GM23338 (cell line): ENCODE data around the gene DYNLRB1. TPM values are rescaled to one million over a fixed set of nuclear protein-coding genes. Genes with fewer than 3 reads are reported as not detected.

ENCODE experiments used
- ATAC-seq: fragments of 200-7000 bp; cut with Tn5 transposase; 3 replicates; pipeline ENCODE4 v1.9.1; 2020
- DNase-seq: peaks from one replicate; pipeline ENCODE4 v3.0.0-alpha.2; 2015; ENCODE audit warnings: low spot score
- H2AFZ ChIP-seq: fragments of 200-600 bp; sonication (generic); 2 replicates; pipeline ENCODE4 v1.8.0; 2016; ENCODE audit warnings: antibody characterized with exemption, mild to moderate bottlenecking, moderate library complexity
- H3F3A ChIP-seq: fragments of 200-600 bp; sonication (generic); replicated peaks from 2 replicates; pipeline ENCODE4 v1.8.0; 2017; ENCODE audit warnings: antibody characterized with exemption, mixed run types, low read depth
- H3K27ac ChIP-seq: fragments of 200-600 bp; sonication (generic); 2 replicates; pipeline ENCODE4 v1.6.1; 2016; ENCODE audit warnings: low read depth
- H3K27me3 ChIP-seq: fragments of 200-600 bp; sonication (generic); 2 replicates; pipeline ENCODE4 v1.8.0; 2016; ENCODE audit warnings: mild to moderate bottlenecking, mixed run types, moderate library complexity; ENCODE audit not compliant: insufficient read depth
- H3K36me3 ChIP-seq: fragments of 200-600 bp; sonication (generic); 2 replicates; pipeline ENCODE4 v1.8.0; 2016; ENCODE audit warnings: mild to moderate bottlenecking; ENCODE audit not compliant: insufficient read depth
- H3K4me1 ChIP-seq: fragments of 200-600 bp; sonication (generic); 2 replicates; pipeline ENCODE4 v1.8.0; 2016; ENCODE audit warnings: mild to moderate bottlenecking, moderate library complexity; ENCODE audit not compliant: insufficient read depth
- H3K4me2 ChIP-seq: fragments of 200-600 bp; sonication (generic); 2 replicates; pipeline ENCODE4 v1.7.1; 2017; ENCODE audit warnings: mixed run types
- H3K4me3 ChIP-seq: fragments of 200-600 bp; sonication (generic); 2 replicates; pipeline ENCODE4 v1.6.1; 2016; ENCODE audit warnings: mixed run types
- H3K79me2 ChIP-seq: fragments of 200-600 bp; sonication (generic); replicated peaks from 2 replicates; pipeline ENCODE4 v1.8.0; 2017; ENCODE audit warnings: mild to moderate bottlenecking; ENCODE audit not compliant: insufficient read depth
- H3K9me2 ChIP-seq: fragments of 200-600 bp; sonication (generic); 2 replicates; pipeline ENCODE4 v1.8.0; 2017; ENCODE audit not compliant: insufficient read depth
- H4K20me1 ChIP-seq: fragments of 200-600 bp; sonication (generic); replicated peaks from 2 replicates; pipeline ENCODE4 v1.8.0; 2017; ENCODE audit warnings: mild to moderate bottlenecking; ENCODE audit not compliant: insufficient read depth
- H3K27ac Mint-ChIP-seq: 2 replicates; pipeline ENCODE4 v1.8.0; 2020; ENCODE audit warnings: inconsistent platforms, mild to moderate bottlenecking, moderate library complexity, mixed read lengths
- H3K27me3 Mint-ChIP-seq: 3 replicates; pipeline ENCODE4 v1.8.0; 2022; ENCODE audit warnings: low read depth, mild to moderate bottlenecking, moderate library complexity, mixed read lengths, inconsistent platforms; ENCODE audit not compliant: insufficient read depth, poor library complexity
- H3K36me3 Mint-ChIP-seq: 3 replicates; pipeline ENCODE4 v1.8.0; 2021; ENCODE audit warnings: low read depth, mild to moderate bottlenecking, inconsistent platforms, moderate library complexity, mixed read lengths
- H3K4me1 Mint-ChIP-seq: 3 replicates; pipeline ENCODE4 v1.8.0; 2020; ENCODE audit warnings: mild to moderate bottlenecking, inconsistent platforms, mixed read lengths
- H3K4me3 Mint-ChIP-seq: 3 replicates; pipeline ENCODE4 v1.8.0; 2021; ENCODE audit warnings: moderate library complexity, mild to moderate bottlenecking, inconsistent platforms, mixed read lengths
- H3K9me3 Mint-ChIP-seq: 3 replicates; pipeline ENCODE4 v1.8.0; 2020; ENCODE audit warnings: moderate library complexity, mild to moderate bottlenecking, inconsistent platforms, mixed read lengths
- CREB1 ChIP-seq: fragments of 250-450 bp; sonication (Bioruptor Pico); IDR thresholded peaks from 2 replicates; pipeline ENCODE4 v1.5.0; 2020; ENCODE audit warnings: low read depth, mild to moderate bottlenecking, moderate library complexity
- EZH2 ChIP-seq: fragments of 200-600 bp; sonication (generic); IDR thresholded peaks from one replicate; pipeline ENCODE4 v1.8.0; 2017; ENCODE audit warnings: antibody characterized with exemption, mild to moderate bottlenecking, low read depth; ENCODE audit not compliant: unreplicated experiment
- JUNB ChIP-seq: IDR thresholded peaks from one replicate; pipeline ENCODE4 v1.6.1; 2016; ENCODE audit warnings: antibody characterized with exemption; ENCODE audit not compliant: unreplicated experiment
- NANOG ChIP-seq: IDR thresholded peaks from 2 replicates; pipeline ENCODE4 v1.6.1; 2016; ENCODE audit warnings: antibody characterized with exemption, borderline replicate concordance
- POLR2AphosphoS5 ChIP-seq: IDR thresholded peaks from 2 replicates; pipeline ENCODE4 v1.6.1; 2016; ENCODE audit warnings: antibody characterized with exemption, low read depth
- ZNF114 ChIP-seq: fragments of 250-450 bp; sonication (Bioruptor Pico); IDR thresholded peaks from 2 replicates; pipeline ENCODE4 v1.5.0; 2020; ENCODE audit warnings: mild to moderate bottlenecking, moderate library complexity
- ZNF331 ChIP-seq: fragments of 250-450 bp; sonication (Bioruptor Pico); IDR thresholded peaks from 2 replicates; pipeline ENCODE4 v1.5.0; 2020; ENCODE audit warnings: low read depth, mild to moderate bottlenecking, moderate library complexity
- ZNF462 ChIP-seq: fragments of 250-450 bp; sonication (Bioruptor Pico); IDR thresholded peaks from 2 replicates; pipeline ENCODE4 v1.5.0; 2020; ENCODE audit warnings: mild to moderate bottlenecking, moderate library complexity
- polyA plus RNA-seq: library from polyadenylated mRNA; unstranded; fragments of >200 nt; fragmentation: Nextera tagmentation; extraction: Ambion mirVana; gene quantifications from 2 replicates; pipeline ENCODE4 v1.2.1, GENCODE V29; 2016
- total RNA-seq: library from RNA; depleted of rRNA; stranded (reverse); fragments of >200 nt; shearing (Covaris generic); gene quantifications from 2 replicates; pipeline ENCODE4 v1.2.3, GENCODE V29; 2014
- TF ChIP-seq, protein P1 (sequence below): IDR thresholded peaks from one replicate; pipeline ENCODE4 v1.6.1; 2018; ENCODE audit warnings: antibody characterized with exemption; ENCODE audit not compliant: unreplicated experiment
- TF ChIP-seq, protein P2 (sequence below): IDR thresholded peaks from 2 replicates; pipeline ENCODE4 v1.6.1; 2016; ENCODE audit warnings: antibody characterized with exemption

The DYNLRB1 gene
- total and polyA plus RNA-seq, 2 experiments from 2014 or later, result 107 to 376 TPM

- Histone ChIP-seq H3K9me2 (no peaks in the 10 kb centered on the region), H3K4me3 (no peak overlapping the region), H3K27me3 (no peaks in the 10 kb centered on the region), H3K79me2 (no peaks in the 10 kb centered on the region), H3K36me3 (no peaks in the 10 kb centered on the region; the same call in 1 of the 2 replicates), H3K27ac (no peak overlapping the region), H4K20me1 (no peaks in the 10 kb centered on the region), H3F3A (no peaks in the 10 kb centered on the region), H3K4me2 (no peak overlapping the region), H3K4me1 (no peaks in the 10 kb centered on the region), H2AFZ (no peak overlapping the region)
- H3K27ac Mint-ChIP-seq, result no peak overlapping the region
- ATAC-seq, result no peak
- no peak for DNase-seq
- H3K9me3 Mint-ChIP-seq, result no peaks in the 10 kb centered on the region
- H3K4me1 Mint-ChIP-seq, result no peaks in the 10 kb centered on the region
- no peak overlapping the region for H3K4me3 Mint-ChIP-seq
- no peaks in the 10 kb centered on the region for H3K27me3 Mint-ChIP-seq
- H3K36me3 Mint-ChIP-seq, result peaks cover 9% of the 10 kb centered on the region; the same call in 2 of the 3 replicates
- TF ChIP-seq, protein P1, sequence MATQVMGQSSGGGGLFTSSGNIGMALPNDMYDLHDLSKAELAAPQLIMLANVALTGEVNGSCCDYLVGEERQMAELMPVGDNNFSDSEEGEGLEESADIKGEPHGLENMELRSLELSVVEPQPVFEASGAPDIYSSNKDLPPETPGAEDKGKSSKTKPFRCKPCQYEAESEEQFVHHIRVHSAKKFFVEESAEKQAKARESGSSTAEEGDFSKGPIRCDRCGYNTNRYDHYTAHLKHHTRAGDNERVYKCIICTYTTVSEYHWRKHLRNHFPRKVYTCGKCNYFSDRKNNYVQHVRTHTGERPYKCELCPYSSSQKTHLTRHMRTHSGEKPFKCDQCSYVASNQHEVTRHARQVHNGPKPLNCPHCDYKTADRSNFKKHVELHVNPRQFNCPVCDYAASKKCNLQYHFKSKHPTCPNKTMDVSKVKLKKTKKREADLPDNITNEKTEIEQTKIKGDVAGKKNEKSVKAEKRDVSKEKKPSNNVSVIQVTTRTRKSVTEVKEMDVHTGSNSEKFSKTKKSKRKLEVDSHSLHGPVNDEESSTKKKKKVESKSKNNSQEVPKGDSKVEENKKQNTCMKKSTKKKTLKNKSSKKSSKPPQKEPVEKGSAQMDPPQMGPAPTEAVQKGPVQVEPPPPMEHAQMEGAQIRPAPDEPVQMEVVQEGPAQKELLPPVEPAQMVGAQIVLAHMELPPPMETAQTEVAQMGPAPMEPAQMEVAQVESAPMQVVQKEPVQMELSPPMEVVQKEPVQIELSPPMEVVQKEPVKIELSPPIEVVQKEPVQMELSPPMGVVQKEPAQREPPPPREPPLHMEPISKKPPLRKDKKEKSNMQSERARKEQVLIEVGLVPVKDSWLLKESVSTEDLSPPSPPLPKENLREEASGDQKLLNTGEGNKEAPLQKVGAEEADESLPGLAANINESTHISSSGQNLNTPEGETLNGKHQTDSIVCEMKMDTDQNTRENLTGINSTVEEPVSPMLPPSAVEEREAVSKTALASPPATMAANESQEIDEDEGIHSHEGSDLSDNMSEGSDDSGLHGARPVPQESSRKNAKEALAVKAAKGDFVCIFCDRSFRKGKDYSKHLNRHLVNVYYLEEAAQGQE, result no peak
- TF ChIP-seq ZNF114 (CRISPR knock-in tag) (no peak), CREB1 (no peak), EZH2 (no peak), ZNF331 (CRISPR knock-in tag) (no peak), POLR2AphosphoS5 (no peak), JUNB (no peak), ZNF462 (CRISPR knock-in tag) (no peak), NANOG (no peak)
- TF ChIP-seq, protein P2, sequence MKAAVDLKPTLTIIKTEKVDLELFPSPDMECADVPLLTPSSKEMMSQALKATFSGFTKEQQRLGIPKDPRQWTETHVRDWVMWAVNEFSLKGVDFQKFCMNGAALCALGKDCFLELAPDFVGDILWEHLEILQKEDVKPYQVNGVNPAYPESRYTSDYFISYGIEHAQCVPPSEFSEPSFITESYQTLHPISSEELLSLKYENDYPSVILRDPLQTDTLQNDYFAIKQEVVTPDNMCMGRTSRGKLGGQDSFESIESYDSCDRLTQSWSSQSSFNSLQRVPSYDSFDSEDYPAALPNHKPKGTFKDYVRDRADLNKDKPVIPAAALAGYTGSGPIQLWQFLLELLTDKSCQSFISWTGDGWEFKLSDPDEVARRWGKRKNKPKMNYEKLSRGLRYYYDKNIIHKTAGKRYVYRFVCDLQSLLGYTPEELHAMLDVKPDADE, result no peak
Measured at GRCh38 chr20:34578025-34578424, 61.8 kb downstream of the DYNLRB1 start.
